Measurements from ENCODE around the gene SPDYE5. TPM values are rescaled to one million over a fixed set of nuclear protein-coding genes. Genes with fewer than 3 reads are reported as not detected.

The SPDYE5 gene
- total and polyA plus RNA-seq, 11 donors: 0.11 TPM; not detected in 10

DNA sequence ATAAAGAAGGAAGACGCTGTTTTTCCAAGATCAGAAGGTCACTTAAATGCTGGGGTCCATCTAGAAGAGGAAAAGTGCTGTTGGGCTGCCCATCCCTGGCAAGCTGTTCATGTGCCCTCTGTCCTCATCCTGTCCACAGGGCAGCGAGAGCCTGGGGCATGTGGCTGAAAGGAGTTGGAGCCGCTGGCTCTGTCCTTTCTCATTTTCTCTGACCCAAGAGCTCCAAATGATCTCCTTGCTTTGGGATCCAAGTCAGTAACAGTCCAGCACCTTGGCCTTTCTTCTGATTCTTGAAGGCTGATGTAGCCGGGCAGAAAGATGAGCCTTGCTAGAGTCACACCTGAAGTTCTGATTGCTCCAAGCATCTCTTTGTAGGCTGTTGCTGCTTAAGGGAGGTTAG is 44.4 kb downstream of the SPDYE5 start:
- DNase-seq (no peak), ATAC-seq (no peak)
- TF ChIP-seq, protein P1, sequence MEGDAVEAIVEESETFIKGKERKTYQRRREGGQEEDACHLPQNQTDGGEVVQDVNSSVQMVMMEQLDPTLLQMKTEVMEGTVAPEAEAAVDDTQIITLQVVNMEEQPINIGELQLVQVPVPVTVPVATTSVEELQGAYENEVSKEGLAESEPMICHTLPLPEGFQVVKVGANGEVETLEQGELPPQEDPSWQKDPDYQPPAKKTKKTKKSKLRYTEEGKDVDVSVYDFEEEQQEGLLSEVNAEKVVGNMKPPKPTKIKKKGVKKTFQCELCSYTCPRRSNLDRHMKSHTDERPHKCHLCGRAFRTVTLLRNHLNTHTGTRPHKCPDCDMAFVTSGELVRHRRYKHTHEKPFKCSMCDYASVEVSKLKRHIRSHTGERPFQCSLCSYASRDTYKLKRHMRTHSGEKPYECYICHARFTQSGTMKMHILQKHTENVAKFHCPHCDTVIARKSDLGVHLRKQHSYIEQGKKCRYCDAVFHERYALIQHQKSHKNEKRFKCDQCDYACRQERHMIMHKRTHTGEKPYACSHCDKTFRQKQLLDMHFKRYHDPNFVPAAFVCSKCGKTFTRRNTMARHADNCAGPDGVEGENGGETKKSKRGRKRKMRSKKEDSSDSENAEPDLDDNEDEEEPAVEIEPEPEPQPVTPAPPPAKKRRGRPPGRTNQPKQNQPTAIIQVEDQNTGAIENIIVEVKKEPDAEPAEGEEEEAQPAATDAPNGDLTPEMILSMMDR (IDR thresholded peaks at IDR 0.05): no peak
- TF ChIP-seq POLR2A (IDR thresholded peaks at IDR 0.05): no peak
- Histone ChIP-seq H3K36me3 (peaks cover 0 to 63% (median 55%) of the 10 kb centered on the region in 9 donors), H3K4me1 (peaks cover 0 to 8% (median 0%) of the 10 kb centered on the region in 12 donors), H3K27me3 (no peaks in the 10 kb centered on the region), H3K27ac (no peak overlapping the region), H3K9me3 (no peaks in the 10 kb centered on the region), H3K4me3 (no peak overlapping the region)
- intact Hi-C loops (cut with DNase I): loop anchor here in 3 of 10 donors (5.0 to 10.0 kb wide), 3 partner anchors 68 to 228 kb away; no protein-coding TSS in a partner anchor
- WGBS, 4 donors: 92 to 97% (median 95%) methylated on average over 4 of the region's 4 CpGs

DNA sequence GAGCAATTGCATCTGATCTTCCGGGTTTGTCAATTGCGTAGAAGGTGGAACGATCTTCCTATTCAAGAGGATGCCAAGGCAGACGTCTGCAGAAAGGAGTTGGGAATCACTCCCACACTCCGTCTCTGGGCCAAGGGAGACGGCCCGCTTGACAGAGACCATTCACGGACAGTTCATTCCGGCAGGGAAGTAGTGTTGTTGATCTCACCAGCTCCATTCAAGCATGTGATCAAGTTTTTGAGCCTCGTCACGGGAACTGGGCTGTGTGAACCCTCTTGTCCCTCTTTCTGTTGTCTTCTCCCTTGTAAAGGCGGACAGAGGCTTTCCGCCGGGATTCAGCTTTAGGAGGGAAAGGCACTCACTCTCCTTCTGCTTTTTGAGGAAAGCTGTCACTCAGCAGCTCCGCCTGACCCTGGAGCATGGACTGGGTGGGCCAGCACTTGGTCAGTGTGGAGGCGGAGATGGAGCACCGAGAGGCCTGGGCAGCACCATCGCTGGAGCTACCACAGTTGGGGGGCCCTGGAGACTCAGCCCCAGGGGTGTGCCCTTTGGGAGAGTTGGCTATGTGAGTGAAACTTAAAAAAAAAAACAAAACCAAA is 44.9 kb downstream of the SPDYE5 start:
- 84 to 92% (median 89%) methylated on average over 18 of the region's 18 CpGs for WGBS, 4 donors
- H3K9me3 ChIP-seq: no peaks in the 10 kb centered on the region
- intact Hi-C loops (cut with DNase I): loop anchor here in 3 of 10 donors (5.0 to 10.0 kb wide), 3 partner anchors 68 to 228 kb away; no protein-coding TSS in a partner anchor
- no peaks in the 10 kb centered on the region for H3K27me3 ChIP-seq
- no peak for DNase-seq
- TF ChIP-seq POLR2A (IDR thresholded peaks at IDR 0.05): no peak
- TF ChIP-seq, protein P1 (IDR thresholded peaks at IDR 0.05): no peak
- H3K36me3 ChIP-seq: peaks cover 0 to 68% (median 60%) of the 10 kb centered on the region in 9 donors
- ATAC-seq: no peak
- H3K27ac ChIP-seq: no peak overlapping the region
- H3K4me3 ChIP-seq: no peak overlapping the region
- peaks cover 0 to 8% (median 0%) of the 10 kb centered on the region in 12 donors for H3K4me1 ChIP-seq

DNA sequence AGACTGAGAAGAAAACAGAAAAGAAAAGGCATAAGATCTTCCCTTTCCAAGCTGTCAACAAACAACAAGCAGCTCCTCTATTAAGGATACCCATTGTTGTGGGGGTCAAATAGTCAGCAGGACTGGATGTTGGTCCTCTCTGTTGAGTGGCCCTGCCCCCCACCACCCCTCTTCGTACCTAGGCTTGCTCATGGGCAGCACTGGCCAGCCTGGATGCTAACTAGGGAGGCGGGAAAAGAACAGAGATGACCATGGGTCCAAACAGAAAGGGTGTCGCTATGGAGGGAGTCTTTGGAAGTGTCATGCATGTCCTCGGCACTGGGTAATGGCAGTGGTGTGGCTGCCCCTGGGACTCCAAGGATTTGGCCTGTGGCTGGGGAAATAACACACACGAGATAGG is 45.6 kb downstream of the SPDYE5 start:
- intact Hi-C loops (cut with DNase I): loop anchor here in 3 of 10 donors (5.0 to 10.0 kb wide), 3 partner anchors 67 to 227 kb away; no protein-coding TSS in a partner anchor
- DNase-seq: no peak
- no peak for ATAC-seq
- TF ChIP-seq, protein P1 (IDR thresholded peaks at IDR 0.05): no peak
- no peak for TF ChIP-seq POLR2A (IDR thresholded peaks at IDR 0.05)
- Histone ChIP-seq H3K27ac (no peak overlapping the region), H3K4me3 (no peak overlapping the region), H3K36me3 (peaks cover 0 to 75% (median 67%) of the 10 kb centered on the region in 9 donors), H3K9me3 (no peaks in the 10 kb centered on the region), H3K4me1 (peaks cover 0 to 8% (median 0%) of the 10 kb centered on the region in 12 donors), H3K27me3 (no peaks in the 10 kb centered on the region)
- 85 to 95% (median 94%) methylated on average over 4 to 5 of the region's 5 CpGs for WGBS, 4 donors

DNA sequence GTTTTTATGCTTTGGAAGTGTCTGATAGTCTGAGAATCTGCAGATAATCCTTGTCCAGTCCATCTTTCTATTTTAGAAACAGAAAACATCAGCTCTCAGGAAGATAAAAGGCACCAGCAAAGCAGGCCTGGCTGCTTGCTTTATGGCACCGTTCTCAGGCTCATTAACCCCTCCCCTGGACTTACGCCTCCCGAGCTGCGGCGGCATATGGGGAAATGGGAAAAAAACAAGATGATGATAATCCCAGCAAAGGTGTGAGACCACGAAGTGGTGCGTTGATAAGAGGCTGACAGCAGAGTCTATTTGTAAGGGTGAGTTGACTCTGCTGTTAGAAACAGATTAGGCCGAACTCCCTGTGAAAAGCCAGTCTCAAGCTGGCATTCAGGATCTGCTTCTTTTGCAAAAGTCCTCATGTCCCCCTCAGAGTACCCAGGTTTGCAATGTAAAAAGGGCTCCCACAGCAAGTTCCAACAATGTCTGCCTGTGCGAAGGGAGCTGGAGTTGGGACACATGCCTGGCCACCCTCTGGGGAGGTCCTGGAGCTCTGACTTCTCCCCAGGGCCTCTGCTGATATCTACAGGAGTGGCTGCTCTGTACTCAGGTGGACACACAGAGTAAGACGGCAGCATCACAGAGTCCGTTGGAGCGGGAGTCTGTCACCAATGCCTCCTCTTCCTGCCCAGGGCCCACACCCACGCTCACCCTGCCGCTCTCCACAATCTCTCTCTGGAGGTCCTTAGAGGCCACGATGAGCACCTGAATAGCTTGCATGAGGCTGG is 54.3 kb downstream of the SPDYE5 start:
- ATAC-seq (no peak), DNase-seq (no peak)
- Histone ChIP-seq H3K36me3 (peaks cover 0 to 99% (median 93%) of the 10 kb centered on the region in 9 donors), H3K27ac (no peak overlapping the region), H3K9me3 (no peaks in the 10 kb centered on the region), H3K27me3 (no peaks in the 10 kb centered on the region), H3K4me1 (no peaks in the 10 kb centered on the region), H3K4me3 (no peak overlapping the region)
- TF ChIP-seq POLR2A (IDR thresholded peaks at IDR 0.05): no peak
- TF ChIP-seq, protein P1 (IDR thresholded peaks at IDR 0.05): no peak
- WGBS, 4 donors: 72 to 80% (median 74%) methylated on average over 12 to 15 of the region's 15 CpGs
- intact Hi-C loops (cut with DNase I): no loop called here

All from heart left ventricle (tissue), 16 donors.